GM21528 (cell line): ENCODE measurements around the gene MIS18A.

ENCODE experiments used
- ATAC-seq: cut with Tn5 transposase; IDR thresholded peaks from one replicate; pipeline ENCODE4 v1.9.1; 2021; ENCODE audit warnings: mild to moderate bottlenecking, moderate library complexity; ENCODE audit not compliant: unreplicated experiment, low FRiP score

MIS18A gene

GRCh38 chr21:32256873-32257620 is 21.8 kb downstream of the MIS18A start:
- ATAC-seq, result no peak

GRCh38 chr21:32256251-32256650 is 22.6 kb downstream of the MIS18A start:
- no peak for ATAC-seq

GRCh38 chr21:32253215-32253641 is 25.6 kb downstream of the MIS18A start:
- no peak for ATAC-seq

GRCh38 chr21:32252136-32252535 is 26.7 kb downstream of the MIS18A start:
- ATAC-seq, result no peak

DNA sequence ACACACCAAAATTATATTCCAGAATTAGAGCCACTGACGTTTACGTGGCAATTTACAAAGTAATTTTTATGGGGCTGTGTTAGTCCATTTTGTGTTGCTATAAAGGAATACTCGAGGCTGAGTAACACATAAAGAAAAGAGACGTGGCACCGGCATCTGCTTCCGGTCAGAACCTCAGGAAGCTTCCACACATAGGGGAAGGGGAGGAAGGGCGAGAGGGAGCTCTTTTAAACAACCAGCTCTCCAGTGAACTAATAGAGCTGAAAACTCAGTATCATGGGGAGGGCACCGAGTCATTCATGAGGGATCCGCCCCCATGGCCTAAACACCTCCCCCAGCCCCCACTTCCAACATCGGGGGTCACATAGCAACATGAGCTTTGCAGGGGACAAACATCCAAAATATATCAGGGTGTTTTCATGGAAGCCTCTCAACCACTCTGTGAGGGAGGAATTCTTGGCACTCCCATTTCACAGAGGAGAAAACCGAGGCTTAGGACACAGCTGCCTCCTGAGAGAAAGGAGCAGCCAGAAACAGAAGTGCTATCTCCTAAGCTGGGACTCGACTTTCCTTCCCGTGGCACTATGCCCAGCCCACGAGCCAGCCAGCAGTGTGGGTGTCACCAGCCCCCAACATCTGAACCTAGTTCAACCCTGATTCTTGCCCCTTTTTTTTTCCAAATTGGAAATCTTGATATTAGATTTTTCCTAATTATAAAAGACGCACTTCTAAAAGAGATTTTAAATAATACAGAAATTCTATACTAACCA is 29.2 kb downstream of the MIS18A start:
- ATAC-seq, result no peak

DNA sequence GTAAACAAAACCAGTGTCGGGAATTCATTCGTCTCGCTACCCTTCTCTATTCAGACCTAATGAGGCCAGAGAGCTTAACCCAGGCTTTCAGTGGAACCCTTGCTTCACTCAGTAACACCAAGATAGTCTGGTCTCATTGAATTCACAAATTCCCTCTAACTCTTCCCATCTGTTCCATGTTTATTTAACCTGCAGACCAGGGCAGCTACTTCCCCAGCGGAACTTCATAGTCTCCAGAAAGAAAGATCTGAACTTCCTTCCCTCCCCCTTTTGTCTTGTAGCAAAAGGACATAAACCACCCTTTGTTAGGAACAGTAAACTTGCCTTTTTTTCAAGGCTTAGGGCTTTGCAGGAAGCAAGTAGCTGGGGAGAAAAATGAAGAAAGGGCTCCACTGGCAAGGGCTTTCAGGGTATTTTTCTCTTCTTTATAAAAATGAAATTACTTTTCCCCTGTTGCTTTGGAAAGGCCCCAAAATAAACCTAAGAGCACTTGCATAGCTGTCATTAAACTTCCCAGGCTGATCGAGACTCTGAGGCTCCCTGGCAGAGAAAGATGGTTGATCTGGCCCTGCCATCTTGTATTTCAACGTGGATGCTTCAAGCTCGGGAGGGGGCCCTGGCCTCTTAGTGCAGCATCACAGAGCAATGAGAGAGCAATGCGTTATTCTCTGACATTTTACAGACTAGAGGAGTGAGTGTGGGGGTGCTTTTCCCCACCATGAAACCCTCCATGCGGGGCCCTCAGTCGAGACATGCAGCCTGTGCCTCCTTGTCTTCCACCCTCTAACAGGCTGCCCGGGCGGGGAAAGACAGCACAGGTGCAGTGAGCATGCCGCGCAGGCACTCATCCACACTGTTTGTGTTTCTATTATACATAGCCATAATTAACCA is 30.0 kb downstream of the MIS18A start:
- no peak for ATAC-seq

DNA sequence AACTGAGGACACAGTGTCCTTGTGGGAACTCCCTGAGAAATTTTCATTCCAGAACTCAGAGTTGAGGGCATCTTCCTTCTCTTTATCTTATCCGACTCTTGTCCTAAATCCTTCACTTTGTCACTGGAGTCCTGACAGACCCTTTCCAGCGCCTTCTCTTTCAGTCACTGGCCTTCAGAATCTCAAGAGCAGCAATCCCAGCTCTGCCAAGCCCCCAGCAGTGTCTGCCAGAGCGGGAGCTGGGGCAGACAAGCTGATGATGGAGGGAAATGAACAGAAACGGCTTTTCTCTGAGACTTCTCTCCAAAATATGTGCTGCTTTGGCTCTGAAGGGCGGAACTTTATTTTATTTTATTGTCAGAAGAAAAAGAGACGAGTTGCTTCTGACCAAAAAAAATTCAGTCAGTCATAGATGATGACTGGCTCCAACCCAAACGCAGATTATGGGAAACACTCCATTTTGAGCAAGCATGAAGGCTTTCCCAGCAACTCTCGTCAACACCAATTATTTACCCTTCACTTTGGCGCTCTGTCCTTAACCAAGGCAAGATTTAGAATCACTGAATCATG is 32.2 kb downstream of the MIS18A start:
- ATAC-seq, result no peak

DNA sequence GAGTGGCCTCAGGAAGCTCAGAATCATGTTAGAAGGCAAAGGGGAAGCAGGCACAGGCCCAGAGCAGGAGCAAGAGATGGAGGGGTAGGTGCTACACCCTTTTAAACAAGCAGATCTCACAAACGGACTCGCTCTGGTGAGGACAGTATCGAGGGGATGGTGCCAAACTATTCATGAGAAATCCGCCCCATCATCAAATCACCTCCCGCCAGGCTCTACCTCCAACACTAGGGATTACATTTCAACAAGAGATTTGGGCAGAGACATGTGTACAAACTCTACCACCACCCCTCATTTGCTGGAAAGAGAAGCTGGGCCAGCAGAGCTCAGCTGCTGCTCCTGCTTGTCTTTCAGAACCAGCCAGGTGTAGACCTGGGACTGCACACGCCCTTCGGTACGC is 32.9 kb downstream of the MIS18A start:
- ATAC-seq, result no peak

DNA sequence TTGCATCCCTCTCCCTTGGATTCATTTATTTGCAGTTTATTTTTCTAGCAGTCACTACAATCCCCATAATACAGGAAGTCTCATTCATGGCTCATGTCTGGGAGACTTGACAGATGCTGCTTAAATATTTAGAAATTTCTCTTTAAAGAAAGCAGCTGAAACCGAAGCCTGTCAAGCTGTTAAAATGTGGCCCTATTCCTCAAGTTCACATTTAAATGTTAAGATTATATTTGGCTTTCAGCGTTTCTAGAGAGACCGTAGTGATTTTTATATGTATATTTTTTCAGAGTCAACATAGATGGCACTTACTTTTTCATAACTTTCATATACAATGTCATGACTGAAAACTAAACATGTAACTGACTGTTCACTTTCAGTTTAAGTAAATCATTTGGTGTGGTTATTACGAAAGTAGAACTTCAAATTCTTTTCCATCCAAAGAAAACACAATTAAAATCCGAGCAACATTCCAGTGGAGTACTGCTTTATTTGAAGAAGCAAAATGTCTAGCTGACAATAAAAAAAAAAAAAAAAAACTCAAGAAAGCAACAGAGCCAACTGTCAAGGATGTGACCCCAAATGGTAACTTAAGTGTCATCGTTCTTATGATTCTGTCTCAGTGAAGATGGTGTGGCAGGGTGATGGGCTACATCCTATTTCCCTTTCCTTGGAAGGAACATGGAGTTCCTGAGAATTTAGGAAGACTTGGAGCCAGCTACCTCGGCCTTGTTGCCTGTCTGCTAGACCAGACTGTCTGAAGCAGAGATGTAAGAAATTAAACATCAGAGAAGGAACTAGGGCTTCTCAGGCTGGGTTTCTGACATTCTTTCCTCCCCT is 37.8 kb downstream of the MIS18A start:
- no peak for ATAC-seq

- no peak for ATAC-seq
Observed at GRCh38 chr21:32239551-32239950, 39.3 kb downstream of the MIS18A start.

- ATAC-seq, result no peak
Observed at GRCh38 chr21:32238063-32238462, 40.8 kb downstream of the MIS18A start.

- ATAC-seq, result no peak
Observed at GRCh38 chr21:32237021-32237420, 41.8 kb downstream of the MIS18A start.

GRCh38 chr21:32233722-32234301 is 45.0 kb downstream of the MIS18A start:
- no peak for ATAC-seq

DNA sequence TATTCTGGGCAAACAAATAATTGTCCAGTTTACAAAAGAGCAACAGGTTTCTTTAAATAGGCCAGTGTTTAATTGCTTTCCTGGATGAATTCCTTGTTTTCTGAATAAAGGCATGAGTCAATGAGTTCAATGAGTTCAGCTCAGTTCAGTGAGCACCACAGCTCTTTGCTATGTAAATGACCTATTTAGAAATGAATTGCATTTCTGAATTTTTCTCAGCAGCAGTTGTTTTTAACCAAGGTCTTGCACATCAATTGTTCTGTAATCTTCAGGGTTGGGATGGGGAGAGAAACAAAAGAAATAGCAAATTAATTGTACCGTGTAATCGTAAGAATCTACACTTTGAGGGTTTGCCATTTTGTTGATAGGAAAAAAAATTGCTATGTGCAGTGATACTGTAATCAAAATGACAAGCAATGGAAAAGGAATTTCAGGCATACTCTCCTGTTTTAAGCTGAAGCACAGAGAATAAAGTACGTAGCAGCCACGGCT is 45.7 kb downstream of the MIS18A start:
- ATAC-seq, result no peak

GRCh38 chr21:32226444-32226843 is 52.4 kb downstream of the MIS18A start:
- ATAC-seq, result no peak
